ENCODE measurements around the gene CWC22.
"Not testable (repeated sequence)": the region's sequence is repeated elsewhere in the genome, so short reads cannot be mapped to it uniquely, and the experiment has no call there.

DNA sequence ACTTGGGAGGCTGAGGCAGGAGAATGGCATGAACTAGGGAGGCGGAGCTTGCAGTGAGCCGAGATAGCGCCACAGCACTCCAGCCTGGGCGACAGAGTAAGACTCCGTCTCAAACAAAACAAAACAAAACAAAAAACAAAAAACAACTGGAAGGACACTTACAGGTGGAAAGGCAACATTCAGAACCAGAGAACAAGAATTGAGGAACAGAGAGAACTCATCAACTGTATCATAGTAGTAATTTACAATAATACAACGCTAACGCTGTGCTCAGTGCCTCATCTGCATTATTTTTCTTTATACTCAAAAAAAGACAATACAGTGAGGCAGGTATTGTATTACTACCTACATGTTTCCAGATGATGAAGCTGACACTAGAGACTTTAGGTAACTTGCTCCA, 1.6 kb downstream of the CWC22 start:
- TF ChIP-seq EZH2 (optimal IDR thresholded peaks at IDR 0.05; ENCODE audit: low read depth, low read length); CTCF (IDR thresholded peaks at IDR 0.05; ENCODE audit: low read length); EZH2phosphoT487 (IDR thresholded peaks at IDR 0.05; ENCODE audit: low read length): not testable (repeated sequence)

Measured in MM.1S (cell line).